SK-N-DZ (cell line): ENCODE data around the gene REEP2.

Experiments used
- small RNA-seq, 2 experiments: library from RNA; depleted of rRNA; stranded (forward); fragments of <200 nt; gene quantifications; one replicate each; pipeline ENCODE3, GENCODE V24; 2014

The REEP2 gene

Small RNA genes within 50 kb of the gene (small RNA-seq; reads per million reads assigned to genes)
- gene AC113403.1: 0 reads per million in 2 experiments
